Parathyroid adenoma (tissue), 2 donors: ENCODE data around the gene RNF175.

Experiments used
- H2AFZ ChIP-seq: fragments of 300-600 bp; sonication (generic); one replicate; pipeline ENCODE4 v1.7.0; 2017; ENCODE audit warnings: antibody characterized with exemption, mild to moderate bottlenecking
- H3K27ac ChIP-seq: fragments of 300-600 bp; sonication (generic); one replicate; pipeline ENCODE4 v1.7.0; 2017
- H3K27me3 ChIP-seq: fragments of 300-600 bp; sonication (generic); one replicate; pipeline ENCODE4 v1.7.0; 2017; ENCODE audit warnings: low read length; ENCODE audit not compliant: control insufficient read depth, insufficient read depth
- H3K36me3 ChIP-seq: fragments of 300-600 bp; sonication (generic); one replicate; pipeline ENCODE4 v1.7.0; 2017; ENCODE audit warnings: low read length; ENCODE audit not compliant: control insufficient read depth, insufficient read depth
- H3K4me1 ChIP-seq: fragments of 300-600 bp; sonication (generic); one replicate; pipeline ENCODE4 v1.7.0; 2017; ENCODE audit warnings: control low read depth
- H3K4me2 ChIP-seq: fragments of 300-600 bp; sonication (generic); one replicate; pipeline ENCODE4 v1.7.0; 2017; ENCODE audit warnings: low read length
- H3K4me3 ChIP-seq: fragments of 300-600 bp; sonication (generic); one replicate; pipeline ENCODE4 v1.7.0; 2017; ENCODE audit warnings: low read depth, low read length
- H3K79me2 ChIP-seq: fragments of 300-600 bp; sonication (generic); one replicate; pipeline ENCODE4 v1.7.0; 2017; ENCODE audit warnings: control low read depth
- H3K9ac ChIP-seq: fragments of 300-600 bp; sonication (generic); one replicate; pipeline ENCODE4 v1.7.0; 2017; ENCODE audit warnings: mild to moderate bottlenecking
- H3K9me3 ChIP-seq: fragments of 300-600 bp; sonication (generic); one replicate; pipeline ENCODE4 v1.7.0; 2017; ENCODE audit warnings: low read length; ENCODE audit not compliant: control insufficient read depth
- TF ChIP-seq, protein P1 (sequence below): fragments of 300-600 bp; sonication (generic); IDR thresholded peaks from one replicate; pipeline ENCODE4 v1.7.0; 2017; ENCODE audit warnings: antibody characterized with exemption, mild to moderate bottlenecking
- donor health status: primary hyperparathyroidism.

The RNF175 gene

DNA sequence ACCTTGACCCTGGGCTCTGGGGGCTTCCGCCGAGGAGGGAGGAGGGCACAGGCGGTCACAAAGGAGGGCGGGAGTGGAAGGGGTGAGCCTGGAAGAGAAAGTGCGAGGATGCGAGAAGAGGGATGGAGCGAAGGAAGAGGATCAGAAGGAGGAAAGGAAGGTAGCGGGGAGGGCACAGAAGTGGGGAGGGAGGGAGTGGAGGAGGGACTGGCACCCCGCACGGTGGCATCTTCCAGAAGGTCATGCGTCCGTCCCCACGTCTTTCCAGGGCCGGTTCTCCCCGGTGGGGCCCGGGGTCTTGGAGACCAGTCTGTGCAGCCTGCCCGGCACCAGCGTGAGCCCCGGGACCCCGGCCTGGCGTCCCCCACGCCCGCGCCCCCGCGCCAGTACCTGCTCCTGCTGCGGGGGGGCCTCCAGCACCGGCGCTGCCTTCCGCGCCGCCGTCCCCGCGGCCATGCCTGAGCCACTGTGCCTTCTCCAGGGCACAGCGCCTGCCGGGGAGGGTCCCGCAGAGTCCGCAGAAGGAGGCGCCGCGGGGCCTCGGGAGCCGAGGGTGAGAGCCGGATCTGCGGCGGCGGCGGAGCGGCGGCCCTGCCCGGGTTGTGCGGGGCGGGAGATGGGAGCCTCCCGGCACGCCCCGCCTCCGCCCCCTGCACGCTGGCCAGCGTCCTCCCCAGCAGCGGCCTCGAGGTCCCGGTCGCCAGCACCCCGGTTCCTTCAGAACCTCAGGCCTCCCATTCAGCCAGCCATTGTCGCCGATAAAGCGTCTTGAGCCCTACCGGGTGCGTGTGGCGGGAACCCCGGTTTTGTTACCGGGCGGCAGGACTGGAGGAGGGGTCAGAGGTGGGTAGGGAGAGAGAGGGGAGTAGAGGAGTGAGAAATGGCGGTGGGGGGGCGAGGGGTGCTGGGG lies at the start of gene RNF175:
Gene RNF175 (minus strand): TSS at position 618 of the 910 bp plus-strand sequence. CDS start 162 bp downstream, at position 456.
- Histone ChIP-seq H3K79me2 (no peaks in the 10 kb centered on the region), H3K27me3 (no peaks in the 10 kb centered on the region), H3K36me3 (no peaks in the 10 kb centered on the region), H3K9me3 (no peaks in the 10 kb centered on the region), H2AFZ (peak within 1 kb of the TSS; percentile 74), H3K4me2 (peak within 1 kb of the TSS; percentile 55), H3K9ac (no peak within 1 kb of the TSS), H3K4me3 (peak within 1 kb of the TSS; percentile 31), H3K27ac (no peak within 1 kb of the TSS), H3K4me1 (no peaks in the 10 kb centered on the region)
- TF ChIP-seq, protein P1, sequence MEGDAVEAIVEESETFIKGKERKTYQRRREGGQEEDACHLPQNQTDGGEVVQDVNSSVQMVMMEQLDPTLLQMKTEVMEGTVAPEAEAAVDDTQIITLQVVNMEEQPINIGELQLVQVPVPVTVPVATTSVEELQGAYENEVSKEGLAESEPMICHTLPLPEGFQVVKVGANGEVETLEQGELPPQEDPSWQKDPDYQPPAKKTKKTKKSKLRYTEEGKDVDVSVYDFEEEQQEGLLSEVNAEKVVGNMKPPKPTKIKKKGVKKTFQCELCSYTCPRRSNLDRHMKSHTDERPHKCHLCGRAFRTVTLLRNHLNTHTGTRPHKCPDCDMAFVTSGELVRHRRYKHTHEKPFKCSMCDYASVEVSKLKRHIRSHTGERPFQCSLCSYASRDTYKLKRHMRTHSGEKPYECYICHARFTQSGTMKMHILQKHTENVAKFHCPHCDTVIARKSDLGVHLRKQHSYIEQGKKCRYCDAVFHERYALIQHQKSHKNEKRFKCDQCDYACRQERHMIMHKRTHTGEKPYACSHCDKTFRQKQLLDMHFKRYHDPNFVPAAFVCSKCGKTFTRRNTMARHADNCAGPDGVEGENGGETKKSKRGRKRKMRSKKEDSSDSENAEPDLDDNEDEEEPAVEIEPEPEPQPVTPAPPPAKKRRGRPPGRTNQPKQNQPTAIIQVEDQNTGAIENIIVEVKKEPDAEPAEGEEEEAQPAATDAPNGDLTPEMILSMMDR, result no peak

GRCh38 chr4:153809307-153809706 lies 49.5 kb upstream of the RNF175 start:
- Histone ChIP-seq H3K27ac (no peak overlapping the region), H3K27me3 (no peaks in the 10 kb centered on the region), H3K9me3 (no peaks in the 10 kb centered on the region), H3K36me3 (no peaks in the 10 kb centered on the region), H3K79me2 (no peaks in the 10 kb centered on the region), H3K4me3 (no peak overlapping the region), H2AFZ (no peak overlapping the region), H3K4me1 (no peaks in the 10 kb centered on the region), H3K9ac (no peak overlapping the region), H3K4me2 (no peak overlapping the region)
- TF ChIP-seq, protein P1, result no peak

- no peak overlapping the region for H2AFZ ChIP-seq
- H3K9me3 ChIP-seq, result no peaks in the 10 kb centered on the region
- no peak overlapping the region for H3K4me2 ChIP-seq
- no peaks in the 10 kb centered on the region for H3K36me3 ChIP-seq
- H3K4me3 ChIP-seq, result no peak overlapping the region
- no peak overlapping the region for H3K27ac ChIP-seq
- TF ChIP-seq, protein P1, result no peak
- H3K27me3 ChIP-seq, result no peaks in the 10 kb centered on the region
- no peaks in the 10 kb centered on the region for H3K79me2 ChIP-seq
- H3K4me1 ChIP-seq, result no peaks in the 10 kb centered on the region
- H3K9ac ChIP-seq, result no peak overlapping the region
Observed at GRCh38 chr4:153808175-153808574, 48.4 kb upstream of the RNF175 start.

GRCh38 chr4:153806073-153806472 lies 46.2 kb upstream of the RNF175 start:
- Histone ChIP-seq H3K4me2 (no peak overlapping the region), H3K4me1 (no peaks in the 10 kb centered on the region), H3K4me3 (no peak overlapping the region), H3K9ac (no peak overlapping the region), H3K27me3 (no peaks in the 10 kb centered on the region), H3K79me2 (no peaks in the 10 kb centered on the region), H3K36me3 (no peaks in the 10 kb centered on the region), H3K9me3 (no peaks in the 10 kb centered on the region), H3K27ac (no peak overlapping the region), H2AFZ (no peak overlapping the region)
- TF ChIP-seq, protein P1, result no peak
